Stimulated activated CD4-positive, alpha-beta T cell treated with anti-CD3 and anti-CD28 coated beads, Interleukin-1b, Interleukin-23, amount 100 ng/mL, for 1 hour (primary cell): ENCODE measurements around the gene PTPN12.

Experiments used
- DNase-seq, 2 donors: peaks; one replicate each; pipeline ENCODE4 v3.0.0-alpha.2; 2020; ENCODE audit warnings: low read depth in 2 of 2

PTPN12 gene

DNA sequence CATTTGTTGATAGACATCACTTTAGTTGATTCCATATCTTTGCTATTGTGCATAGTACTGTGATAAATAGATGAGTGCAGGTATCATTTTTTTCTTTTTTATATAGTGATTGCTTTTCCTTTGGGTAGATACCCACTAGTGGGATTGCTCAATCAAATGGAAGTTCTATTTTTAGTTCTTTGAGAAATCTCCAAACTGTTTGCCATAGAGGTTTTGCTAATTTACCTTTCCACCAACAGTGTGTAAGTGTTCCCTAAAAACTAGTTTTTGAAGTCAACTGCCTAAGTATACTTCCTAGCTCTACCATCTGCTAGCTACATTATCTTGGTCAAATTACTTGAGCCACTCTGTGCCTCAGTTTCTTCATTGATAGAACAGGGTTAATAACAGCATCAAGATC, 127.6 kb downstream of the PTPN12 start:
- DNase-seq: no peak

- no peak for DNase-seq
These were observed 128.1 kb downstream of the PTPN12 start for GRCh38 chr7:77665161-77665560.

DNA sequence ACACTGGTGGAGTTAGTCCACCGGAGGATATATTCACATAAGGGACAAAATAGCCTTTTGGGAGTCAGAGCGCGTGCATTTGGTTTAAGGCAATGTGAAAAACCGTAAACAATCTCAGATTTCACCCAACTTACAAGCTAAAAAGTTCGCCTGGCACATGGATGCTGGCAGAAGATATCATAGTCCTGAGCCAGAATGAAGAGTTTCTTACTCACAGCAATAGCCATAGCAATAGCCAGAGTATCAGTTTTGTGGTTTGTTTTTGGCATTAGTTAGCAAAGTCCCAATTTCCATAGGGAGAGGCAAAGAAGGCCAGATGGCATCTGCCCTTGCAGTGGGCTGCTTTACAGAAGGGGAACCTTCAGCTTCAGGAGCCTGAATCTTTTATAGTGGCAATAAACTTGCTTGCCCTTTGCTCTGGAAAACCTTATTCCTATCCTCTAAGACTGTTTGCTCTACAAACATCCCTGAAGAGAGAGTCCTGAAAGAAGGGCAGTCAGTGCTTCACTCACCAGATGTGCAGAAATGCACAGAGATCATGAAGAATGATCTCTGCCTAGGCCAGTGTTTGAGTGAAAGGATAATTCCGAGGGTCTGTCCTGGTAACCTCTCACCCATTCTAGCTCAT, 130.5 kb downstream of the PTPN12 start:
- DNase-seq: no peak

- no peak for DNase-seq
These were observed 137.8 kb downstream of the PTPN12 start for GRCh38 chr7:77674878-77675277.

- DNase-seq: no peak
These were observed 142.5 kb downstream of the PTPN12 start for GRCh38 chr7:77679608-77680007.

- DNase-seq: no peak
These were observed 143.2 kb downstream of the PTPN12 start for GRCh38 chr7:77680266-77680665.

- DNase-seq: no peak
These were observed 146.9 kb downstream of the PTPN12 start for GRCh38 chr7:77684030-77684429.

DNA sequence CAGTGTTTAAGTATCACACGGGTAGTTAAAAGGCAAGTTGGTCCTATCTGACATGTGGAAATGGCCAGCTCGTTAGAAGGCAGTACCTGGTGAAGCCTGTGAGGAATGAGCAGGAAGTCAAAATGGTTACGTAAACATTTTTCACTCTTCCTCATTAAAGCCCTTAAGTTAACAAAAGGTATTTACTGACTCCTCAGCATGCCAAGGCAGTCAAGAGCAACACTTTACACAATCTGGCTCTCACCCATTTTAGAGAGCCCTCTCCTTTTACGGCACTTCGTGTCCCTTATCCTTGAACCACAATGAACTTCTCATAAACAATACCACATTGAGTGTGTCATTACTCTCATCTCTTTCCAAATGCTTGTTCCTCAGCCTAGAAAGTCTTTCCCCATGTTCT, 148.1 kb downstream of the PTPN12 start:
- no peak for DNase-seq

- DNase-seq: no peak
These were observed 150.1 kb downstream of the PTPN12 start for GRCh38 chr7:77687100-77687746.

DNA sequence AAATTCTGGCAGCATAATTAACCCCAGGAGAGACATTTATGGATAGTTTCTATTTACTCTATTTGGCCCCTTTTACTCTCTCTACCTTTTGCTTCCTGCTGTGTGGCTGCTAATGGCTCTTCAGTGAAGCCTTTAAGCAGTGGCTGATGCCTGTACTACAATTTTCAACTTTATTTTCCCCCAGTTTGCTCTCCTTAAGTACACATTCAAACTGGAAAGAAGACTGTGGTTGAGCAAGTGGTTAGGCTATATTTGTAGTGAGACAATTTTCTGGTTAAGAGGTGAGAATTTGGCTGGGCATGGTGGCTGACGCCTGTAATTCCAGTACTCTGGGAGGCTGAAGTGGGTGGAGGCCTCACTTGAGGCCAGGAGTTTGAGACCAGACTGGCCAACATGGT, 150.7 kb downstream of the PTPN12 start:
- DNase-seq: no peak
